ENCODE measurements around the gene PSMD8.

PSMD8 gene

GRCh38 chr19:38383184-38383583 is 8.8 kb downstream of the PSMD8 start:
- no peak overlapping the region for H3K4me3 ChIP-seq
- H3K9me3 ChIP-seq, result no peaks in the 10 kb centered on the region
- no peak overlapping the region for H3K27ac ChIP-seq
- TF ChIP-seq CTCF (IDR thresholded peaks at IDR 0.05), result no peak
- intact Hi-C loops (cut with DNase I; ENCODE audit: low total_unique reads), result no loop called here
- DNase-seq, result no peak
- H3K27me3 ChIP-seq, result no peaks in the 10 kb centered on the region
- peaks cover 50 to 81% (median 63%) of the 10 kb centered on the region in 3 donors for H3K36me3 ChIP-seq
- peaks cover 0 to 25% (median 17%) of the 10 kb centered on the region in 4 donors for H3K4me1 ChIP-seq

DNA sequence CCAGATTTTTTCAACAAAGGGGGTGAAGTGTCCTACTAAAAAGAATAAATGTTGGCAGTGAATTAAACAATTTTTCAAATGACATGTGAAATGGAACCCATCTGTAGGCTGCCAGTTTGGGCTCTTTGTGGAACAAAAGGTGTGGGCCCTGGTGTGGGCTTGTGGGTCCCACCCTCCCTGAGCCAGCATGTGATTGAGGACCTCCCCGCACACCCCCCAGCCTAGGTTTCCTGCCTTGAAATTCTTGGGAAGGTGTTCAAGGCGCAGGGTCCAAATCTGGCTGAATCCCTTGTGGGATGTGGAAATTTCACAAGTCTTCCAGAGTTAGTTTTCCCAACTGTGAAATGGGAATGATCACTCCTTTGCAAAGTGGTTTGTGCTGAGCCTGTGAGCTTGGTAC is 9.4 kb downstream of the PSMD8 start:
- H3K27me3 ChIP-seq, result no peaks in the 10 kb centered on the region
- H3K27ac ChIP-seq, result no peak overlapping the region
- DNase-seq, result no peak
- intact Hi-C loops (cut with DNase I; ENCODE audit: low total_unique reads), result no loop called here
- H3K9me3 ChIP-seq, result no peaks in the 10 kb centered on the region
- peaks cover 50 to 75% (median 57%) of the 10 kb centered on the region in 3 donors for H3K36me3 ChIP-seq
- H3K4me3 ChIP-seq, result no peak overlapping the region
- TF ChIP-seq CTCF (IDR thresholded peaks at IDR 0.05), result no peak
- H3K4me1 ChIP-seq, result peaks cover 0 to 31% (median 23%) of the 10 kb centered on the region in 4 donors

DNA sequence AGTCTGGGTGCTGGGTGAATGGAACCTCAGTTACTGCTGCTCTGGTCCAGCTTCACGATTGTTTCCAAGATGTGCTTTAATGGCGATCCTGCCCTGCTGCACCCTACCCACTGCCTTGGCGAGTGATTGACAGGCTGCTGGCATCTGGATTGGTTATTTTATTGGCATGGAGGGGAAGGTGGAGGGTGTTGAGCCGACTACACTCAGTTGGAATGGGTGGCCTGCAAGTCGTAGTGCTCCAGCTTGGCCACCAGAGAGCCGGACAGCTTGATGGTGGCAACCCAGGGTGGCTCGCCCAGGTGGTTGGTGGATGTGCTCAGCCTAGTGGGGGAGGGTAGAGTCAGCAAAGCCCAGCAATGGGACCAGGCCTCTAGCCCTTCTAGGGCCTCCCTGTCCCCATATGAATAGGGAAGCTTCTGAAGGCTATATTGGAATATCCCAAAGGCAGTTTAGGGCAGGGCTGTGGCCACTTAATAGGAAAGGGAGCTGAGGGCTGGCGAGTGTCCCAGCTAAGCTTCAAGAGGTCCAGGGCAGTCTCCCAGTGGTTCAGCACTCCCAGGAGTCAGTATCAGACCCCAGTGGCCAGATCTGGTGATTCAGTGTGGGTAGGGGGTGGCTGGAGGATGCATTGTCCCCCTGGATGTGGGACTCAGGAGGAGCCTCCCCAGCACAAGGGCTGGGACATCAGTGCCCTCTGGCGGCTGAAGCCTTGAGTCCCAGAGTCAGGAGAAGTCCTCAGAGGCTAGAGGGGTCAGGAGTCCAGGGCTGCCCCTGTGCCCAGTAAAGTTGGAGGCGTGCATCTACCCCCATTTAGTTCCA is 10.0 kb downstream of the PSMD8 start:
- intact Hi-C loops (cut with DNase I; ENCODE audit: low total_unique reads), result loop anchor here (5.0 kb wide), 1 partner anchor 137 kb away; no protein-coding TSS in a partner anchor

DNA sequence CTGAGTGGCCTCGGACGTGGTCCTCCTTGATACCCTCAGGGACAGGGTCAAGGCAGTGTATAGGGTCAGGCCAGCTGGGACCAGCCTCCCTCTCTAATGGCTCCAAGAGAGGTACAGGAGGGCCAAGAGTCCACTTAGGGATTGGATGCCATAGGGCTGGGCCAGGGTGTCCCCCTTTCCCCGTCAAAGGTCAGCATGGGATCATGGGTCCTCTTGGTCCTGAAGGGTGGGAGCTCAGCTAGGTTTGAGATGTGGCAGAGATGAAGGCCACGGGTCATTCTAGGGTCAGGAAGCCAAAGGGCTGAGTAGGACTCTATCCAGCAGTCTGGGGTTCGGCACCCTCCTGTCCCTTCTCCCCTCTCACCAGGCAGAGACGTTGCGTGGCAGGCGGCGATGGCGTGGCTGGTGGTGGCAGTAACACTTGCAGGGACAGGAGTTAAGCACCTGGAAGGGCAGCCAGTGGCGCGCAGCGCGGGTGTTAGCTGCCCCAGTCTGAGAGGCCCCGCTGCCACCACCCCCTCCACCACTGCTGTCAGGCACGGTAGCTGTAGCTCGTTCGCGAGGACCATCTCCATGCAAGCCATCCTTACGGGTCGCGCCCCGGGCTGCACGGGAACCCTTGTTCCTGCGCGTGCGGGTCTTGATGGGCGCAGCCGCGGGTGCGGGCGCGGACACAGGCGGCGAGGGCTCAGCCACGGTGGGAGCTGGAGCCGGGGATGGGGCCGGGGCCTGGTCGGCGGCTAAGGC is 10.9 kb downstream of the PSMD8 start:
- Histone ChIP-seq H3K4me3 (no peak overlapping the region), H3K27ac (no peak overlapping the region), H3K36me3 (peaks cover 38 to 61% (median 42%) of the 10 kb centered on the region in 3 donors), H3K9me3 (no peaks in the 10 kb centered on the region), H3K4me1 (peaks cover 5 to 45% (median 33%) of the 10 kb centered on the region in 4 donors), H3K27me3 (no peaks in the 10 kb centered on the region)
- no peak for TF ChIP-seq CTCF (IDR thresholded peaks at IDR 0.05)
- intact Hi-C loops (cut with DNase I; ENCODE audit: low total_unique reads), result loop anchor here (5.0 kb wide), 1 partner anchor 138 kb away; no protein-coding TSS in a partner anchor
- no peak for DNase-seq

More for the DNA sequence above, 10.0 kb downstream of the PSMD8 start:
- peaks cover 43 to 69% (median 50%) of the 10 kb centered on the region in 3 donors for H3K36me3 ChIP-seq
- peaks cover 5 to 37% (median 29%) of the 10 kb centered on the region in 4 donors for H3K4me1 ChIP-seq
- no peak overlapping the region for H3K27ac ChIP-seq
- no peaks in the 10 kb centered on the region for H3K9me3 ChIP-seq
- TF ChIP-seq CTCF (IDR thresholded peaks at IDR 0.05), result no peak
- DNase-seq, result no peak
- no peak overlapping the region for H3K4me3 ChIP-seq
- H3K27me3 ChIP-seq, result no peaks in the 10 kb centered on the region

DNA sequence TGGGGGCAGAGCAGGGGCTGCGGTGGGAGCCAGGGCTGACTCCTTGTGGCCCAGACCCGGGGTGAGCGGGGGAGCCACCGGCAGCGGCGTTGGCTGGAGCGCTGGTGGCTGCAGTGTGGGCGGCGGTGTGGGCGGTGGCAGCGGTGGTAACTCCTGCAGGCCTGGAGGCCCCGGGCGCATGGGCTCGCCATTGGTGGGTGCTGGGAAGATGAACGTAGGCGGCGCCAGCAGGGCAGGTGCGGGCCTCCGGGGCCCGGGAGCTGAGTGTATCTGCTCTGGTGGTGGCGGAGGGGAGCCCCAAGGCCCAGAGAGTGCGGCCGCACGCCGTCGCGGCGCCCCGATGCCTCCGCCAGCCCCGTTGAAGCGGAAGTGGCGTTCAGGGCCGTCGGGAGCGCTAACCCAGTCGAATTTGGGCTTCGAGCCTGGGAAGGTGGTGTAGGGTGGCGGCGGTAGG is 11.5 kb downstream of the PSMD8 start:
- Histone ChIP-seq H3K4me3 (no peak overlapping the region), H3K4me1 (peaks cover 5 to 45% (median 34%) of the 10 kb centered on the region in 4 donors), H3K36me3 (peaks cover 34 to 55% (median 36%) of the 10 kb centered on the region in 3 donors), H3K27ac (no peak overlapping the region), H3K9me3 (no peaks in the 10 kb centered on the region), H3K27me3 (no peaks in the 10 kb centered on the region)
- intact Hi-C loops (cut with DNase I; ENCODE audit: low total_unique reads), result loop anchor here (5.0 kb wide), 1 partner anchor 139 kb away; no protein-coding TSS in a partner anchor
- no peak for TF ChIP-seq CTCF (IDR thresholded peaks at IDR 0.05)
- no peak for DNase-seq

Data from tibial artery (tissue), 4 donors.